SK-N-SH (cell line): ENCODE results near the gene ARHGEF26. TPM values are rescaled to one million over a fixed set of nuclear protein-coding genes. Genes with fewer than 3 reads are reported as not detected.

Experiments used
- CTCF ChIA-PET: fragments of 300-600, 350-600 bp; formaldehyde crosslinking; extraction: SDS; loops from one replicate; lab custom pipeline; 2021; lab: Yijun Ruan, JAX
- POLR2A ChIA-PET: fragments of 350-600 bp; sonication (Branson Sonifier 250); formaldehyde crosslinking; extraction: SDS; loops from one replicate; lab custom pipeline; 2020; ENCODE audit warnings: antibody characterized with exemption, inconsistent platforms; lab: Yijun Ruan, JAX
- DNase-seq: peaks from one replicate; pipeline ENCODE4 v3.0.0; 2012
- H2AFZ ChIP-seq: fragments of 200-600 bp; sonication (generic); 2 replicates; pipeline ENCODE4 v1.8.1; 2016; ENCODE audit warnings: antibody characterized with exemption, mild to moderate bottlenecking, low read depth
- H3F3A ChIP-seq: fragments of 200-600 bp; sonication (generic); replicated peaks from 2 replicates; pipeline ENCODE3; 2016; ENCODE audit warnings: antibody characterized with exemption, mild to moderate bottlenecking; ENCODE audit not compliant: insufficient read depth
- H3K27ac ChIP-seq, 2 experiments: fragments of 200-500 bp in 1 of 2; fragments of 200-600 bp in 1 of 2; sonication (Bioruptor generic) in 1 of 2; sonication (generic), shearing (Covaris generic) in 1 of 2; 2 replicates each; pipeline versions ENCODE4 v1.5.1 to v1.6.1; 2014 to 2016; ENCODE audit warnings: low read depth in 2 of 2, inconsistent platforms in 1 of 2, low read length in 1 of 2, mild to moderate bottlenecking in 1 of 2, mixed read lengths in 1 of 2
- H3K27me3 ChIP-seq: fragments of 200-600 bp; sonication (generic), shearing (Covaris generic); 2 replicates; pipeline ENCODE4 v1.6.1; 2016; ENCODE audit warnings: mixed run types; ENCODE audit not compliant: insufficient read depth
- H3K36me3 ChIP-seq, 2 experiments: fragments of 200-500 bp in 1 of 2; fragments of 200-600 bp in 1 of 2; sonication (Bioruptor generic) in 1 of 2; sonication (generic) in 1 of 2; replicated peaks in 1 of 2; 2 replicates each; pipeline versions ENCODE3 to v1.5.1; 2014 to 2016; ENCODE audit warnings: low read length in 1 of 2, mild to moderate bottlenecking in 1 of 2; ENCODE audit not compliant: insufficient read depth in 2 of 2, control insufficient read depth in 1 of 2
- H3K4me1 ChIP-seq, 2 experiments: fragments of 200-500 bp in 1 of 2; fragments of 200-600 bp in 1 of 2; sonication (Bioruptor generic) in 1 of 2; sonication (generic), shearing (Covaris generic) in 1 of 2; 2 replicates each; pipeline versions ENCODE4 v1.5.1 to v1.6.1; 2014 to 2016; ENCODE audit warnings: low read depth in 1 of 2, low read length in 1 of 2, mixed run types in 1 of 2; ENCODE audit not compliant: insufficient read depth in 2 of 2, control insufficient read depth in 1 of 2
- H3K4me2 ChIP-seq: fragments of 200-600 bp; sonication (generic), shearing (Covaris generic); 2 replicates; pipeline ENCODE4 v1.6.1; 2017; ENCODE audit warnings: mixed run types
- H3K4me3 ChIP-seq, 2 experiments: fragments of 200-500 bp in 1 of 2; fragments of 200-600 bp in 1 of 2; sonication (Bioruptor generic) in 1 of 2; sonication (generic), shearing (Covaris generic) in 1 of 2; 2 replicates each; pipeline versions ENCODE4 v1.5.1 to v1.8.1; 2014 to 2016; ENCODE audit warnings: low read depth in 2 of 2, inconsistent platforms in 1 of 2, low read length in 1 of 2, mild to moderate bottlenecking in 1 of 2, mixed read lengths in 1 of 2, moderate library complexity in 1 of 2
- H3K79me2 ChIP-seq: fragments of 200-600 bp; sonication (generic); 2 replicates; pipeline ENCODE4 v1.8.1; 2017; ENCODE audit warnings: mild to moderate bottlenecking; ENCODE audit not compliant: insufficient read depth
- H3K9ac ChIP-seq: fragments of 200-600 bp; sonication (generic); 2 replicates; pipeline ENCODE4 v1.6.1; 2017; ENCODE audit warnings: mixed run types
- H3K9me2 ChIP-seq: fragments of 200-600 bp; sonication (generic); 2 replicates; pipeline ENCODE4 v1.6.1; 2017; ENCODE audit warnings: mixed run types
- H3K9me3 ChIP-seq: fragments of 200-600 bp; sonication (generic); 2 replicates; pipeline ENCODE4 v1.6.1; 2017; ENCODE audit warnings: mixed run types, mild to moderate bottlenecking, moderate library complexity
- H4K20me1 ChIP-seq: fragments of 200-600 bp; sonication (generic); 2 replicates; pipeline ENCODE4 v1.6.1; 2017; ENCODE audit warnings: mild to moderate bottlenecking, mixed run types; ENCODE audit not compliant: insufficient read depth
- EP300 ChIP-seq, 2 experiments: IDR thresholded peaks; 2 replicates each; pipeline versions ENCODE4 v1.4.0 to v1.6.1; 2012; ENCODE audit warnings: borderline replicate concordance in 1 of 2, low read depth in 1 of 2, low read length in 1 of 2
- FOXM1 ChIP-seq: IDR thresholded peaks from 2 replicates; pipeline ENCODE4 v1.4.0; 2012; ENCODE audit warnings: low read depth, mild to moderate bottlenecking
- GABPA ChIP-seq: IDR thresholded peaks from 2 replicates; pipeline ENCODE4 v1.4.0; 2012; ENCODE audit warnings: low read depth, mild to moderate bottlenecking
- JUND ChIP-seq: IDR thresholded peaks from 2 replicates; pipeline ENCODE4 v1.4.0; 2012
- PBX3 ChIP-seq: IDR thresholded peaks from 2 replicates; pipeline ENCODE4; 2012
- REST ChIP-seq: IDR thresholded peaks from 2 replicates; pipeline ENCODE4 v1.6.1; 2012; ENCODE audit warnings: mild to moderate bottlenecking, low read depth, low read length, moderate library complexity
- SIN3A ChIP-seq: IDR thresholded peaks from 2 replicates; pipeline ENCODE4 v1.6.1; 2012; ENCODE audit warnings: low read depth, mild to moderate bottlenecking, low read length, moderate library complexity, borderline replicate concordance
- TEAD4 ChIP-seq: IDR thresholded peaks from 2 replicates; pipeline ENCODE4 v1.4.0; 2012; ENCODE audit warnings: mild to moderate bottlenecking, borderline replicate concordance; ENCODE audit not compliant: insufficient read depth
- YY1 ChIP-seq: IDR thresholded peaks from 2 replicates; pipeline ENCODE4 v1.4.0; 2012; ENCODE audit warnings: low read depth, mild to moderate bottlenecking
- WGBS: methylation state at CpG from one replicate; pipeline ENCODE4 v1.1.6; 2017; ENCODE audit warnings: low lambda C conversion rate; 5-methylcytosine and 5-hydroxymethylcytosine counted together
- polyA plus RNA-seq, 3 experiments: library from polyadenylated mRNA; depleted of rRNA; stranded (reverse); fragments of >200 nt; gene quantifications; 2 replicates each; pipeline ENCODE4 v1.2.3, GENCODE V29; 2012
- TF ChIP-seq, protein P1 (sequence below): IDR thresholded peaks from 2 replicates; pipeline ENCODE4 v1.4.0; 2012; ENCODE audit warnings: low read depth
- TF ChIP-seq, protein P2 (sequence below): fragments of 150-350 bp; IDR thresholded peaks from 2 replicates; pipeline ENCODE4 v1.6.1; 2017; ENCODE audit warnings: antibody characterized with exemption, low read length, low read depth, borderline replicate concordance
- TF ChIP-seq, protein P3 (sequence below): fragments of 200-600 bp; sonication (generic); IDR thresholded peaks from 2 replicates; pipeline ENCODE4 v1.6.1; 2017; ENCODE audit warnings: antibody characterized with exemption, mild to moderate bottlenecking, moderate library complexity

Gene ARHGEF26
- polyA plus RNA-seq, 1 of the 3 experiments (the other 2 are of a cell fraction) = 1.2 TPM

GRCh38 chr3:154217671-154218070 lies 96.5 kb downstream of the ARHGEF26 start:
- no peak overlapping the region for H3K27ac ChIP-seq
- no peaks in the 10 kb centered on the region for H4K20me1 ChIP-seq
- no peak overlapping the region for H3K4me3 ChIP-seq
- no peaks in the 10 kb centered on the region for H3K9me3 ChIP-seq
- WGBS = 90% methylated on average over 6 of the region's 6 CpGs
- H3K79me2 ChIP-seq = no peaks in the 10 kb centered on the region
- no peak for DNase-seq
- no peak overlapping the region for H3K4me2 ChIP-seq
- peaks cover 6% of the 10 kb centered on the region for H3F3A ChIP-seq
- no peaks in the 10 kb centered on the region for H3K27me3 ChIP-seq
- no peak for TF ChIP-seq GABPA
- no peak for TF ChIP-seq JUND
- TF ChIP-seq, all 33 proteins: peak for 0
- Histone ChIP-seq H3K9me2 (no peaks in the 10 kb centered on the region), H3K36me3 (no peaks in the 10 kb centered on the region), H3K4me1 (0 out of 4 replicates have a peak, but pooled peaks cover 0 to 3% of the 10 kb centered on the region in 2 experiments), H2AFZ (no peak overlapping the region), H3K9ac (no peak overlapping the region)
- CTCF ChIA-PET = interaction anchor here (1.0 kb wide), 1 partner anchor 22 kb away, joined by 3 read pairs; no protein-coding TSS in a partner anchor
- POLR2A ChIA-PET = no interaction called here

GRCh38 chr3:154218728-154219127 lies 97.5 kb downstream of the ARHGEF26 start:
- no peak overlapping the region for H2AFZ ChIP-seq
- H3K36me3 ChIP-seq = no peaks in the 10 kb centered on the region
- H4K20me1 ChIP-seq = no peaks in the 10 kb centered on the region
- H3K27ac ChIP-seq = no peak overlapping the region
- H3K79me2 ChIP-seq = no peaks in the 10 kb centered on the region
- no peaks in the 10 kb centered on the region for H3K9me3 ChIP-seq
- ChIA-PET POLR2A (no interaction called here), CTCF (interaction anchor here (1.0 kb wide), 1 partner anchor 23 kb away, joined by 3 read pairs; no protein-coding TSS in a partner anchor)
- H3F3A ChIP-seq = peaks cover 6% of the 10 kb centered on the region
- no peak overlapping the region for H3K4me3 ChIP-seq
- H3K4me1 ChIP-seq = 0 out of 4 replicates have a peak, but pooled peaks cover 0 to 3% of the 10 kb centered on the region in 2 experiments
- TF ChIP-seq EP300 (IDR thresholded peaks at IDR 0.05; ENCODE audit: borderline replicate concordance in 1 of 2, low read depth in 1 of 2, low read length in 1 of 2) (no peak), FOXM1 (no peak)
- 100% methylated on average over 1 of the region's 1 CpG for WGBS
- no peak overlapping the region for H3K9ac ChIP-seq
- H3K27me3 ChIP-seq = no peaks in the 10 kb centered on the region
- DNase-seq = no peak
- H3K4me2 ChIP-seq = no peak overlapping the region
- H3K9me2 ChIP-seq = no peaks in the 10 kb centered on the region

DNA sequence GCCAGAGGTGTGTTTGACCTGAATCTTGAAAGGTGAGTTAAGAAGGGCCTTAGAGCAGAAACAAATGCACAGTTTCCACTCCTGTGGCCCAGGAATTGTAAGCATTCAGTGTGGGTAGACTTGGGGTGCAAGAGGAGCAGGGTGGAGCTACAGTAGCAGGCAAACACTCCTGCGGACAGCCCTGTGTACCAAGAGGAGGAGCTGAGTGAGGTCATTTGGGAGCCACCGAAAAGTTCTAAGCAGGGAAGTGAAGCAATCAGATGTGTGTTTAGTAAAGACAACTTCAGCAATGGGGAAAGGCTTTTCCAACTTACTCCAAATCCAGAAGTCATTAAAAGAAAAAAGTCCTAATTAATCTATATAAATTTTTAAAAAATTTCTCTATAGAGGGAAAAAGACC lies 99.3 kb downstream of the ARHGEF26 start:
- DNase-seq = no peak
- H3K4me3 ChIP-seq = no peak overlapping the region
- H3K9me3 ChIP-seq = no peaks in the 10 kb centered on the region
- H3K79me2 ChIP-seq = no peaks in the 10 kb centered on the region
- H3K27ac ChIP-seq = no peak overlapping the region
- H3K4me1 ChIP-seq = no peaks in the 10 kb centered on the region
- ChIA-PET POLR2A (no interaction called here), CTCF (no interaction called here)
- 95% methylated on average over 2 of the region's 2 CpGs for WGBS
- no peaks in the 10 kb centered on the region for H3K27me3 ChIP-seq
- H3K36me3 ChIP-seq = no peaks in the 10 kb centered on the region
- no peaks in the 10 kb centered on the region for H3F3A ChIP-seq
- H3K9me2 ChIP-seq = no peaks in the 10 kb centered on the region
- no peak overlapping the region for H2AFZ ChIP-seq
- H3K9ac ChIP-seq = no peak overlapping the region
- H4K20me1 ChIP-seq = no peaks in the 10 kb centered on the region
- H3K4me2 ChIP-seq = no peak overlapping the region
- TF ChIP-seq SIN3A (no peak), TEAD4 (no peak), REST (no peak), YY1 (no peak), PBX3 (no peak), GABPA (no peak)
- TF ChIP-seq, protein P1, sequence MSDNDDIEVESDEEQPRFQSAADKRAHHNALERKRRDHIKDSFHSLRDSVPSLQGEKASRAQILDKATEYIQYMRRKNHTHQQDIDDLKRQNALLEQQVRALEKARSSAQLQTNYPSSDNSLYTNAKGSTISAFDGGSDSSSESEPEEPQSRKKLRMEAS = no peak
- TF ChIP-seq, protein P2, sequence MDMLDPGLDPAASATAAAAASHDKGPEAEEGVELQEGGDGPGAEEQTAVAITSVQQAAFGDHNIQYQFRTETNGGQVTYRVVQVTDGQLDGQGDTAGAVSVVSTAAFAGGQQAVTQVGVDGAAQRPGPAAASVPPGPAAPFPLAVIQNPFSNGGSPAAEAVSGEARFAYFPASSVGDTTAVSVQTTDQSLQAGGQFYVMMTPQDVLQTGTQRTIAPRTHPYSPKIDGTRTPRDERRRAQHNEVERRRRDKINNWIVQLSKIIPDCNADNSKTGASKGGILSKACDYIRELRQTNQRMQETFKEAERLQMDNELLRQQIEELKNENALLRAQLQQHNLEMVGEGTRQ = no peak
- TF ChIP-seq, protein P3, sequence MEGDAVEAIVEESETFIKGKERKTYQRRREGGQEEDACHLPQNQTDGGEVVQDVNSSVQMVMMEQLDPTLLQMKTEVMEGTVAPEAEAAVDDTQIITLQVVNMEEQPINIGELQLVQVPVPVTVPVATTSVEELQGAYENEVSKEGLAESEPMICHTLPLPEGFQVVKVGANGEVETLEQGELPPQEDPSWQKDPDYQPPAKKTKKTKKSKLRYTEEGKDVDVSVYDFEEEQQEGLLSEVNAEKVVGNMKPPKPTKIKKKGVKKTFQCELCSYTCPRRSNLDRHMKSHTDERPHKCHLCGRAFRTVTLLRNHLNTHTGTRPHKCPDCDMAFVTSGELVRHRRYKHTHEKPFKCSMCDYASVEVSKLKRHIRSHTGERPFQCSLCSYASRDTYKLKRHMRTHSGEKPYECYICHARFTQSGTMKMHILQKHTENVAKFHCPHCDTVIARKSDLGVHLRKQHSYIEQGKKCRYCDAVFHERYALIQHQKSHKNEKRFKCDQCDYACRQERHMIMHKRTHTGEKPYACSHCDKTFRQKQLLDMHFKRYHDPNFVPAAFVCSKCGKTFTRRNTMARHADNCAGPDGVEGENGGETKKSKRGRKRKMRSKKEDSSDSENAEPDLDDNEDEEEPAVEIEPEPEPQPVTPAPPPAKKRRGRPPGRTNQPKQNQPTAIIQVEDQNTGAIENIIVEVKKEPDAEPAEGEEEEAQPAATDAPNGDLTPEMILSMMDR = no peak
